Upper lobe of left lung (tissue), 4 donors: ENCODE data around the gene STX17.

ENCODE experiments used
- CTCF ChIP-seq, 6 experiments: fragments of 450-650 bp in 4 of 6; fragments of 200-600 bp in 2 of 6; sonication (generic) in 2 of 6; IDR thresholded peaks; one replicate each; pipeline ENCODE4 v1.5.1; 2016 to 2019; ENCODE audit warnings: antibody characterized with exemption in 6 of 6
- POLR2A ChIP-seq, 4 donors: fragments of 450-650 bp; IDR thresholded peaks; one replicate each; pipeline ENCODE4 v1.5.1; 2016 to 2017; ENCODE audit warnings: antibody characterized with exemption in 4 of 4, mild to moderate bottlenecking in 2 of 4
- POLR2AphosphoS5 ChIP-seq, 2 donors: sonication (generic); formaldehyde crosslinking; IDR thresholded peaks; one replicate each; pipeline ENCODE4 v1.5.1; 2017; ENCODE audit warnings: antibody characterized with exemption in 2 of 2

DNA sequence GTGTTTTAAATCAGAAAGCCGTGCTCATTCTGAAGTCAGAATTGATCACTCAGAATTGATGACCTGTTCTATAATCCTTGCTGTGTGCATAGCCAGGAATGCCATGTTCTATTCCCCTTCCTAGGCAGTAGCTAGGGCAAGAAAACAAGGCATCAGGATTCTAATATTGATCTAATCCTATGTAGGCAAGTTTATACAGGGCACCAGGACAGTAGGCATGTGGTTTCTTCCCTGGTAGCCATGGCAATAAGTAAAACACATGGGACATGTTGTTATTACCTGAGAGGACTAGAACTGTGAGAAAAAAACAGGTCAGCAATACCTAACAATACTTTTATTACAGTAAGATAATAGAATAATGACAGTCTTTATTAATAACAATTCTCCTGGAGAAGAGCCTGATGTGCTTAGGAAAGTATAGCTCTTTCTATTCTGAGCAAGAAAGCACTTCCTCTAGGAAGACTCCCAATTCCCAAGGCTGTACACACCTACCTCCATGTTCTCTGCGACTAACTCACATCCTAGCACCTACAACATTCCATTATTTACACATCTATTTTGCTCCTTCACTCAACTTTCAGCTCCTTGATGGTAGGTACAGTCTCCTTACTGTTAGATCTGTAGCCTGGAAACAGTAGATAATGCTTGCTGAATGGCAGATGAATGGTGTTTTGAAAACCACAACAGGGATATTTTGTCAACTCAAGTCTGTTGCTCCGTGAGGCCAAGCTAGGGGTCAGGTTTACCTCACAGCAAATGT lies 70.8 kb downstream of the STX17 start:
- TF ChIP-seq POLR2AphosphoS5 (IDR thresholded peaks at IDR 0.05) = no peak
- no peak for TF ChIP-seq CTCF (IDR thresholded peaks at IDR 0.05)
- no peak for TF ChIP-seq POLR2A (IDR thresholded peaks at IDR 0.05)
